Neuronal stem cell (in vitro differentiated cells): ENCODE data around the gene ALDH1A1.

Experiments
- DNase-seq: peaks from one replicate; pipeline ENCODE4 v3.0.0-alpha.2; 2013; ENCODE audit warnings: low spot score
- H2AFZ ChIP-seq: one replicate; pipeline ENCODE4 v1.6.1; 2013; ENCODE audit warnings: mild to moderate bottlenecking, low read length, inconsistent platforms
- H2AK5ac ChIP-seq: 2 replicates; pipeline ENCODE4 v1.6.1; 2013; ENCODE audit warnings: low read depth, mild to moderate bottlenecking, inconsistent platforms, low read length, moderate library complexity, mixed read lengths
- H2BK120ac ChIP-seq: 2 replicates; pipeline ENCODE4 v1.6.1; 2013; ENCODE audit warnings: low read depth, mild to moderate bottlenecking, inconsistent platforms, low read length, moderate library complexity, mixed read lengths
- H2BK12ac ChIP-seq: one replicate; pipeline ENCODE4 v1.6.1; 2013; ENCODE audit warnings: low read length, inconsistent platforms
- H2BK15ac ChIP-seq: 2 replicates; pipeline ENCODE4 v1.6.1; 2013; ENCODE audit warnings: mild to moderate bottlenecking, low read length, inconsistent platforms, mixed read lengths
- H2BK5ac ChIP-seq: one replicate; pipeline ENCODE4 v1.6.1; 2013; ENCODE audit warnings: inconsistent platforms, mild to moderate bottlenecking, low read length, moderate library complexity
- H3K14ac ChIP-seq: one replicate; pipeline ENCODE4 v1.6.1; 2013; ENCODE audit warnings: low read length, inconsistent platforms
- H3K18ac ChIP-seq: 2 replicates; pipeline ENCODE4 v1.6.1; 2013; ENCODE audit warnings: low read length, inconsistent platforms
- H3K23ac ChIP-seq: 2 replicates; pipeline ENCODE4 v1.6.1; 2013; ENCODE audit warnings: low read depth, mild to moderate bottlenecking, mixed read lengths, low read length, inconsistent platforms; ENCODE audit not compliant: poor library complexity
- H3K27ac ChIP-seq: replicated peaks from 3 replicates; pipeline ENCODE4 v1.5.1; 2013; ENCODE audit warnings: low read length, inconsistent platforms
- H3K27me3 ChIP-seq, 3 experiments: 2 replicates each; pipeline ENCODE4 v1.6.1; 2013; ENCODE audit warnings: low read length in 3 of 3, mild to moderate bottlenecking in 2 of 3, inconsistent platforms in 1 of 3, low read depth in 1 of 3, mixed read lengths in 1 of 3, moderate library complexity in 1 of 3; ENCODE audit not compliant: control insufficient read depth in 3 of 3, insufficient read depth in 3 of 3
- H3K36me3 ChIP-seq, 2 donors: replicated peaks in 1 of 2; 2 replicates each; pipeline ENCODE4 v1.6.1; 2013; ENCODE audit warnings: low read length in 2 of 2; ENCODE audit not compliant: control insufficient read depth in 2 of 2, insufficient read depth in 2 of 2
- H3K4ac ChIP-seq: 2 replicates; pipeline ENCODE4 v1.6.1; 2013; ENCODE audit warnings: inconsistent platforms, mild to moderate bottlenecking, low read length, moderate library complexity
- H3K4me1 ChIP-seq, 2 donors: 1 replicate in 1 of 2; 2 replicates in 1 of 2; pipeline ENCODE4 v1.6.1; 2013; ENCODE audit warnings: low read length in 2 of 2, low read depth in 1 of 2; ENCODE audit not compliant: control insufficient read depth in 2 of 2, insufficient read depth in 1 of 2
- H3K4me2 ChIP-seq: one replicate; pipeline ENCODE4 v1.6.1; 2013; ENCODE audit warnings: mild to moderate bottlenecking, low read length, inconsistent platforms; ENCODE audit not compliant: insufficient read depth, poor library complexity, severe bottlenecking
- H3K4me3 ChIP-seq, 2 donors: 2 replicates each; pipeline ENCODE4 v1.5.1; 2013; ENCODE audit warnings: low read length in 2 of 2, mild to moderate bottlenecking in 2 of 2, inconsistent platforms in 1 of 2, moderate library complexity in 1 of 2
- H3K79me1 ChIP-seq: one replicate; pipeline ENCODE4 v1.6.1; 2013; ENCODE audit warnings: low read depth, mild to moderate bottlenecking, inconsistent platforms, low read length, moderate library complexity
- H3K9ac ChIP-seq: one replicate; pipeline ENCODE4 v1.6.1; 2013; ENCODE audit warnings: mild to moderate bottlenecking, low read depth, low read length, inconsistent platforms; ENCODE audit not compliant: poor library complexity
- H3K9me3 ChIP-seq, 2 donors: replicated peaks in 1 of 2; 2 replicates each; pipeline versions ENCODE3 to v1.6.1; 2013; ENCODE audit warnings: low read length in 2 of 2, mild to moderate bottlenecking in 2 of 2, inconsistent platforms in 1 of 2, low read depth in 1 of 2, mixed read lengths in 1 of 2, moderate library complexity in 1 of 2; ENCODE audit not compliant: control insufficient read depth in 2 of 2, insufficient read depth in 1 of 2
- H4K8ac ChIP-seq: one replicate; pipeline ENCODE4 v1.6.1; 2013; ENCODE audit warnings: low read depth, mild to moderate bottlenecking, inconsistent platforms, low read length, moderate library complexity
- H4K91ac ChIP-seq: one replicate; pipeline ENCODE4 v1.6.1; 2013; ENCODE audit warnings: low read length, low read depth, mild to moderate bottlenecking, inconsistent platforms; ENCODE audit not compliant: poor library complexity
- WGBS, 2 donors: extraction: QIAGEN DNeasy Blood & Tissue Kit; methylation state at CpG; one replicate each; pipeline ENCODE4 v1.1.7; 2013; ENCODE audit warnings: missing lambda C conversion rate in 2 of 2, mixed read lengths in 1 of 2; ENCODE audit not compliant: insufficient read length in 2 of 2, insufficient replicate concordance in 1 of 2; ENCODE audit errors: extremely low coverage in 2 of 2; 5-methylcytosine and 5-hydroxymethylcytosine counted together

Gene ALDH1A1

GRCh38 chr9:72950875-72951442 is 1.9 kb downstream of the ALDH1A1 start:
- Histone ChIP-seq H3K23ac (no peak overlapping the region), H3K9me3 (no peaks in the 10 kb centered on the region), H3K4me3 (no peak overlapping the region), H3K4me1 (no peaks in the 10 kb centered on the region), H2BK15ac (no peak overlapping the region), H3K4me2 (no peak overlapping the region), H2AFZ (no peak overlapping the region), H3K27ac (no peak overlapping the region), H4K91ac (no peak overlapping the region), H3K79me1 (no peaks in the 10 kb centered on the region), H3K27me3 (no peaks in the 10 kb centered on the region), H2AK5ac (no peak overlapping the region), H2BK12ac (no peak overlapping the region), H2BK5ac (no peak overlapping the region), H3K36me3 (no peaks in the 10 kb centered on the region), H2BK120ac (no peak overlapping the region), H3K14ac (no peak overlapping the region), H4K8ac (no peak overlapping the region), H3K4ac (no peak overlapping the region), H3K9ac (no peak overlapping the region), H3K18ac (no peak overlapping the region)
- WGBS, 2 donors = no CpG with 5 or more reads among the region's 7 CpGs
- DNase-seq = no peak

- Histone ChIP-seq H2BK120ac (no peak overlapping the region), H3K4me3 (no peak overlapping the region), H2BK15ac (no peak overlapping the region), H3K36me3 (no peaks in the 10 kb centered on the region), H3K23ac (no peak overlapping the region), H4K8ac (no peak overlapping the region), H3K79me1 (no peaks in the 10 kb centered on the region), H2AFZ (no peak overlapping the region), H3K4me1 (no peaks in the 10 kb centered on the region), H3K4ac (no peak overlapping the region), H3K9ac (no peak overlapping the region), H2BK12ac (no peak overlapping the region), H3K18ac (no peak overlapping the region), H3K27ac (no peak overlapping the region), H2BK5ac (no peak overlapping the region), H3K14ac (no peak overlapping the region), H4K91ac (no peak overlapping the region), H3K4me2 (no peak overlapping the region), H2AK5ac (no peak overlapping the region), H3K27me3 (no peaks in the 10 kb centered on the region), H3K9me3 (no peaks in the 10 kb centered on the region)
- no peak for DNase-seq
- no CpG with 5 or more reads among the region's 7 CpGs for WGBS, 2 donors
These were observed 2.9 kb downstream of the ALDH1A1 start for GRCh38 chr9:72949918-72950325.

GRCh38 chr9:72949244-72949582 is 3.6 kb downstream of the ALDH1A1 start:
- Histone ChIP-seq H2AFZ (no peak overlapping the region), H2BK12ac (no peak overlapping the region), H3K4me3 (no peak overlapping the region), H3K9ac (no peak overlapping the region), H3K23ac (no peak overlapping the region), H3K27ac (no peak overlapping the region), H2BK120ac (no peak overlapping the region), H4K8ac (no peak overlapping the region), H3K4ac (no peak overlapping the region), H4K91ac (no peak overlapping the region), H3K79me1 (no peaks in the 10 kb centered on the region), H3K18ac (no peak overlapping the region), H3K14ac (no peak overlapping the region), H3K4me2 (no peak overlapping the region), H2BK5ac (no peak overlapping the region), H2AK5ac (no peak overlapping the region), H3K36me3 (no peaks in the 10 kb centered on the region), H3K4me1 (no peaks in the 10 kb centered on the region), H2BK15ac (no peak overlapping the region), H3K9me3 (no peaks in the 10 kb centered on the region), H3K27me3 (no peaks in the 10 kb centered on the region)
- DNase-seq = no peak
- no CpG with 5 or more reads among the region's 1 CpG for WGBS, 2 donors

GRCh38 chr9:72948575-72949243 is 4.1 kb downstream of the ALDH1A1 start:
- H3K4me2 ChIP-seq = no peak overlapping the region
- no peak overlapping the region for H3K18ac ChIP-seq
- no peak overlapping the region for H2BK120ac ChIP-seq
- H3K9me3 ChIP-seq = no peaks in the 10 kb centered on the region
- no peaks in the 10 kb centered on the region for H3K36me3 ChIP-seq
- H3K4me1 ChIP-seq = no peaks in the 10 kb centered on the region
- no peak overlapping the region for H2AK5ac ChIP-seq
- H2BK15ac ChIP-seq = no peak overlapping the region
- no peak overlapping the region for H4K8ac ChIP-seq
- no peak for DNase-seq
- no peak overlapping the region for H4K91ac ChIP-seq
- H2BK12ac ChIP-seq = no peak overlapping the region
- H2AFZ ChIP-seq = no peak overlapping the region
- H3K9ac ChIP-seq = no peak overlapping the region
- no peaks in the 10 kb centered on the region for H3K79me1 ChIP-seq
- no peak overlapping the region for H3K4ac ChIP-seq
- H2BK5ac ChIP-seq = no peak overlapping the region
- H3K27me3 ChIP-seq = no peaks in the 10 kb centered on the region
- H3K23ac ChIP-seq = no peak overlapping the region
- no CpG with 5 or more reads among the region's 6 CpGs for WGBS, 2 donors
- no peak overlapping the region for H3K27ac ChIP-seq
- no peak overlapping the region for H3K4me3 ChIP-seq
- H3K14ac ChIP-seq = no peak overlapping the region
